Activated naive CD8-positive, alpha-beta T cell treated with anti-CD3 and anti-CD28 coated beads, Interleukin-2, amount 50 U/mL, for 24 hours (primary cell): ENCODE results near the gene LYRM1.

Experiments used
- ATAC-seq: fragments of 150-1000 bp; cut with Tn5 transposase; one replicate; pipeline ENCODE4 v1.10.0; 2021
- DNase-seq: peaks from one replicate; pipeline ENCODE4 v3.0.0; 2021
- H3K27ac Mint-ChIP-seq: one replicate; pipeline ENCODE4 v1.8.0; 2021; ENCODE audit warnings: mild to moderate bottlenecking, mixed read lengths
- H3K27me3 Mint-ChIP-seq: one replicate; pipeline ENCODE4 v1.8.0; 2021; ENCODE audit warnings: mixed read lengths
- H3K36me3 Mint-ChIP-seq: one replicate; pipeline ENCODE4 v1.8.0; 2021; ENCODE audit warnings: low read depth, mixed read lengths
- H3K4me1 Mint-ChIP-seq: one replicate; pipeline ENCODE4 v1.8.0; 2021; ENCODE audit warnings: mixed read lengths
- H3K4me3 Mint-ChIP-seq: one replicate; pipeline ENCODE4 v1.8.0; 2021; ENCODE audit warnings: mild to moderate bottlenecking, moderate library complexity, mixed read lengths
- H3K9me3 Mint-ChIP-seq: one replicate; pipeline ENCODE4 v1.8.0; 2021; ENCODE audit warnings: mixed read lengths

The LYRM1 gene

DNA sequence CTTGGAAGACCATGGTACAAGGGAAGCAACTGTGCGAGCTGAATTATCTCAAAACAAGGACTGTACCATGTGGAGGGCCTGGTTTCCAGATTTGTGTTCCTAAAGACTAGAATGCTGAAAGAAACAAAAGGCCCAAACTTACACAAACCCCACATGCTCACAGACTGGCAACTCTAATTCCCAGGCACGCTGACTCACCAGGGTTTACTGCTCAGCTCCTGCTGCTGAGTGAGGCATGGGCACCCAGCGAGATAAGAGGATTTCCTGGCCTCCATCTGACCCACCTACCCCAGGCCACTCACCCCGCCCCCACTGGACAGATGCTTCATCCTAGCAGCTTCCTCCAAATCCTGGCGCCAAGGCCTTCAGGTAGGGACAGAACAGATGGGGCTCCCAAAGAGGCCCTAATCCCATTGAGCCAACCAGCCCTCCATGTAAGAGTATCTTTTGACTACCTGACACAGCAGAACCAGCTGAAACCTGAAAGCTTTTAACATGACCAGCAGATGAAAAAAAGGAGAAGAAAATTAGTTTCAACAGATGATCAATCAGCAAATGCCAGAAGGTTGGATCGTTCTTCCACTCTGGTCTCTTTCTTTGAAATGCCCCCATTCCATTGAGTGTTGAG, 34.3 kb upstream of the LYRM1 start:
- Mint-ChIP-seq H3K27me3 (no peaks in the 10 kb centered on the region), H3K9me3 (no peaks in the 10 kb centered on the region), H3K4me3 (no peak overlapping the region), H3K27ac (peak overlapping the region; percentile 43), H3K4me1 (peaks cover 29% of the 10 kb centered on the region), H3K36me3 (peaks cover 7% of the 10 kb centered on the region)
- peak; percentile 52 for ATAC-seq
- DNase-seq, result peak; percentile 10

- H3K36me3 Mint-ChIP-seq, result peaks cover 6% of the 10 kb centered on the region
- H3K4me1 Mint-ChIP-seq, result peaks cover 29% of the 10 kb centered on the region
- ATAC-seq (no peak), DNase-seq (no peak)
- H3K27me3 Mint-ChIP-seq, result no peaks in the 10 kb centered on the region
- H3K9me3 Mint-ChIP-seq, result no peaks in the 10 kb centered on the region
- H3K4me3 Mint-ChIP-seq, result no peak overlapping the region
- no peak overlapping the region for H3K27ac Mint-ChIP-seq
Measured at GRCh38 chr16:20866801-20867200, 33.8 kb upstream of the LYRM1 start.

GRCh38 chr16:20867585-20867984, 33.0 kb upstream of the LYRM1 start:
- Mint-ChIP-seq H3K36me3 (peaks cover 4% of the 10 kb centered on the region), H3K27me3 (no peaks in the 10 kb centered on the region), H3K4me1 (peaks cover 37% of the 10 kb centered on the region), H3K27ac (no peak overlapping the region), H3K4me3 (no peak overlapping the region), H3K9me3 (no peaks in the 10 kb centered on the region)
- no peak for DNase-seq
- no peak for ATAC-seq

DNA sequence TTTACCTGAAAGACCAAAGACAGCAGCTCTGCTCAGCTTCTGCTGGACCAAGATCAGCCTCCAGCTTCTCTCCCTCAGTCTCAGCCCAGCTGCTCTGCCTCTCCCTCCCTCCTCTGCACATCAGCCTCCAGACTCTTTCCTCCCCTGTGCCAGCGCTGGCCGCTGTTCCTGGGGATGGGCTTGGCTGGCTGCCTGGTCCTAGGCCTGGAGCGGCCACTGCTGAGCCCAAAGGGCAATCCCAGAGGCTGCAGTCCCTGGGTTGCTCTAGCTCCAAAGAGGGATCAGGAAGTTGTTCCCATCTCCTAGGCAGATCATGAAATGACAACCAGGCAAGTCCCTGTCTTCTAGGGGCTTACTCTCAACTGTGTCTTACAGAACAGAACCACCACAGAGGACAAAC, 31.7 kb upstream of the LYRM1 start:
- DNase-seq (no peak), ATAC-seq (no peak)
- H3K9me3 Mint-ChIP-seq, result no peaks in the 10 kb centered on the region
- no peak overlapping the region for H3K4me3 Mint-ChIP-seq
- no peak overlapping the region for H3K27ac Mint-ChIP-seq
- H3K36me3 Mint-ChIP-seq, result peaks cover 6% of the 10 kb centered on the region
- H3K27me3 Mint-ChIP-seq, result no peaks in the 10 kb centered on the region
- peaks cover 50% of the 10 kb centered on the region for H3K4me1 Mint-ChIP-seq

DNA sequence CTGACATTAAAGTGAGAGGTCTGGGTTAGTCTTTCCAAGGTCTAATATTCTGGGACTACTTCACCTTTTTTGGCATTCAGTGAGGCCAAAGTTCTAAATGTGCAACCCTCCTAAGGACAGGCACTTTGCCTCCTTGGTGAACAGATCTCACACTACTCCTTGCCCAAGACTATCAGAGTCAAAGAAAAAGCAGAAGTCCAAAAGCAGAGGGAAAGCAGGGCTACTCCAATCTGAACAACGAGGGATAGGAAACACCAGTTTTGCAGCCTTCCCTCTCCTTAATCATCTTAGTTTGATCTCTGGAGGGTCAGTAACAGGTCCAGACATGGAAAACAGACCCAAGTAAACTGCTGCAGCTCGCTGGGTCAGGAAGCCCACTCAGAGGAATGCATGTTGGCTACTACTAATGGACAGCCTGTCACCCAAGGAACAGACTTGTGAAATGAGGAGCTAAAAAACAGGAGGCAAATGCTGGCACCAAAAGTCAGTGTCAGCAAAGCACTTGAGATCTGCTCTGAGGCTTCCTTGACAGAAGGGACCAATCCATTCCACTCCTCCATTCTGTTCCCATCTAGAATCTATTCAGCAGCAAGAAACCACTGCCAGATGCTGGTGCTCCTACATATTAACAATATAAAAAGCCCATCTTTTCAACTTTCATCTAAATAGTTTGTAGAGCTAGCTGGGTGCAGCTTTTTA, 30.3 kb upstream of the LYRM1 start:
- DNase-seq, result no peak
- Mint-ChIP-seq H3K4me3 (no peak overlapping the region), H3K4me1 (peaks cover 55% of the 10 kb centered on the region)

GRCh38 chr16:20871258-20871657, 29.3 kb upstream of the LYRM1 start:
- DNase-seq, result no peak
- peaks cover 50% of the 10 kb centered on the region for H3K4me1 Mint-ChIP-seq
- no peak overlapping the region for H3K4me3 Mint-ChIP-seq
- ATAC-seq, result no peak
- H3K9me3 Mint-ChIP-seq, result no peaks in the 10 kb centered on the region
- peaks cover 7% of the 10 kb centered on the region for H3K36me3 Mint-ChIP-seq
- no peak overlapping the region for H3K27ac Mint-ChIP-seq
- H3K27me3 Mint-ChIP-seq, result no peaks in the 10 kb centered on the region

More for the DNA sequence above, 30.3 kb upstream of the LYRM1 start:
- Mint-ChIP-seq H3K9me3 (no peaks in the 10 kb centered on the region), H3K27me3 (no peaks in the 10 kb centered on the region), H3K27ac (no peak overlapping the region), H3K36me3 (peaks cover 6% of the 10 kb centered on the region)
- ATAC-seq, result no peak

GRCh38 chr16:20871941-20872815, 28.4 kb upstream of the LYRM1 start:
- Mint-ChIP-seq H3K9me3 (no peaks in the 10 kb centered on the region), H3K36me3 (peaks cover 12% of the 10 kb centered on the region), H3K27me3 (no peaks in the 10 kb centered on the region), H3K4me1 (peaks cover 44% of the 10 kb centered on the region), H3K4me3 (no peak overlapping the region), H3K27ac (no peak overlapping the region)
- ATAC-seq (no peak), DNase-seq (no peak)

- Mint-ChIP-seq H3K4me1 (peaks cover 48% of the 10 kb centered on the region), H3K27ac (no peak overlapping the region), H3K4me3 (no peak overlapping the region), H3K27me3 (no peaks in the 10 kb centered on the region), H3K9me3 (no peaks in the 10 kb centered on the region), H3K36me3 (peaks cover 15% of the 10 kb centered on the region)
- ATAC-seq, result no peak
- no peak for DNase-seq
Measured at GRCh38 chr16:20873331-20873730, 27.2 kb upstream of the LYRM1 start.

GRCh38 chr16:20874088-20874581, 26.4 kb upstream of the LYRM1 start:
- peaks cover 17% of the 10 kb centered on the region for H3K36me3 Mint-ChIP-seq
- DNase-seq (no peak), ATAC-seq (no peak)
- H3K27ac Mint-ChIP-seq, result peak overlapping the region; percentile 80
- peaks cover 55% of the 10 kb centered on the region for H3K4me1 Mint-ChIP-seq
- no peaks in the 10 kb centered on the region for H3K27me3 Mint-ChIP-seq
- H3K9me3 Mint-ChIP-seq, result no peaks in the 10 kb centered on the region
- H3K4me3 Mint-ChIP-seq, result peak overlapping the region; percentile 48

GRCh38 chr16:20875355-20875650, 25.3 kb upstream of the LYRM1 start:
- H3K27ac Mint-ChIP-seq, result peak overlapping the region; percentile 6
- peaks cover 62% of the 10 kb centered on the region for H3K4me1 Mint-ChIP-seq
- no peaks in the 10 kb centered on the region for H3K27me3 Mint-ChIP-seq
- H3K36me3 Mint-ChIP-seq, result peaks cover 17% of the 10 kb centered on the region
- DNase-seq, result no peak
- H3K4me3 Mint-ChIP-seq, result no peak overlapping the region
- no peaks in the 10 kb centered on the region for H3K9me3 Mint-ChIP-seq
- no peak for ATAC-seq

DNA sequence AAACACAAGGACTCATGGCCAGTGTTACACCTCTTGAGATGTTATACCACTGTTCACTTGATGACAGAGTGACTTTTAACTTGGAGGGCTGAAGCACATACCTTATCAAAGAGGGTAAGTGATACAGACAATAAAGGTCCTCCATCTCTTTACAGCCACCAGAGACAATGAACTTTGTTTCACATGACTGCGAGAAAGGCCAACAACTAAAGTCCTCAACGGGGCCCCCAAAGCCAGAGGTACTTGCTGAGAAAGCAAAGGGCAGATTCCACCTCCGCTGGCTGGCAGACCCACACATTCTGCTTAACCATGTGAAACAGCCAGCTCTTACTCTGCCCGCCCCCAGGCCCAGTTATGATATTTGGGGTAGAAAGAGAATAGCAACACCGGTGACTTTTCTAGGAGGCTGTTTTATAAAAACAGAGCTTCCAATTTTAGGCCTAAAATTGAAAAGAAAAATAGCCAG, 21.9 kb upstream of the LYRM1 start:
- ATAC-seq (peak; percentile 50), DNase-seq (peak; percentile 8)
- H3K27me3 Mint-ChIP-seq, result no peaks in the 10 kb centered on the region
- H3K4me3 Mint-ChIP-seq, result no peak overlapping the region
- peak overlapping the region; percentile 46 for H3K27ac Mint-ChIP-seq
- peaks cover 19% of the 10 kb centered on the region for H3K36me3 Mint-ChIP-seq
- H3K9me3 Mint-ChIP-seq, result no peaks in the 10 kb centered on the region
- H3K4me1 Mint-ChIP-seq, result peaks cover 51% of the 10 kb centered on the region

- peak overlapping the region; percentile 29 for H3K27ac Mint-ChIP-seq
- ATAC-seq, result peak; percentile 50
- H3K36me3 Mint-ChIP-seq, result peaks cover 22% of the 10 kb centered on the region
- H3K4me3 Mint-ChIP-seq, result no peak overlapping the region
- no peaks in the 10 kb centered on the region for H3K9me3 Mint-ChIP-seq
- H3K27me3 Mint-ChIP-seq, result no peaks in the 10 kb centered on the region
- peaks cover 51% of the 10 kb centered on the region for H3K4me1 Mint-ChIP-seq
- DNase-seq, result no peak
Measured at GRCh38 chr16:20879175-20880040, 21.2 kb upstream of the LYRM1 start.

- Mint-ChIP-seq H3K36me3 (peaks cover 26% of the 10 kb centered on the region), H3K27ac (no peak overlapping the region), H3K9me3 (no peaks in the 10 kb centered on the region), H3K4me1 (peaks cover 48% of the 10 kb centered on the region), H3K4me3 (no peak overlapping the region), H3K27me3 (no peaks in the 10 kb centered on the region)
- ATAC-seq (no peak), DNase-seq (no peak)
Measured at GRCh38 chr16:20880867-20881502, 19.6 kb upstream of the LYRM1 start.

- peaks cover 51% of the 10 kb centered on the region for H3K4me1 Mint-ChIP-seq
- no peak overlapping the region for H3K4me3 Mint-ChIP-seq
- no peaks in the 10 kb centered on the region for H3K9me3 Mint-ChIP-seq
- peaks cover 27% of the 10 kb centered on the region for H3K36me3 Mint-ChIP-seq
- ATAC-seq (no peak), DNase-seq (no peak)
- H3K27ac Mint-ChIP-seq, result no peak overlapping the region
- no peaks in the 10 kb centered on the region for H3K27me3 Mint-ChIP-seq
Measured at GRCh38 chr16:20881503-20881878, 19.1 kb upstream of the LYRM1 start.
